ENCODE results near the gene UMODL1. TPM values are rescaled to one million over a fixed set of nuclear protein-coding genes. Genes with fewer than 3 reads are reported as not detected.
A peak's percentile ranks its signal among the peaks of the same experiment; 100 is the strongest.
"Not testable (repeated sequence)": the region's sequence is repeated elsewhere in the genome, so short reads cannot be mapped to it uniquely, and the experiment has no call there.

The UMODL1 gene
- total RNA-seq, 2 donors from 2014 or later: not detected

DNA sequence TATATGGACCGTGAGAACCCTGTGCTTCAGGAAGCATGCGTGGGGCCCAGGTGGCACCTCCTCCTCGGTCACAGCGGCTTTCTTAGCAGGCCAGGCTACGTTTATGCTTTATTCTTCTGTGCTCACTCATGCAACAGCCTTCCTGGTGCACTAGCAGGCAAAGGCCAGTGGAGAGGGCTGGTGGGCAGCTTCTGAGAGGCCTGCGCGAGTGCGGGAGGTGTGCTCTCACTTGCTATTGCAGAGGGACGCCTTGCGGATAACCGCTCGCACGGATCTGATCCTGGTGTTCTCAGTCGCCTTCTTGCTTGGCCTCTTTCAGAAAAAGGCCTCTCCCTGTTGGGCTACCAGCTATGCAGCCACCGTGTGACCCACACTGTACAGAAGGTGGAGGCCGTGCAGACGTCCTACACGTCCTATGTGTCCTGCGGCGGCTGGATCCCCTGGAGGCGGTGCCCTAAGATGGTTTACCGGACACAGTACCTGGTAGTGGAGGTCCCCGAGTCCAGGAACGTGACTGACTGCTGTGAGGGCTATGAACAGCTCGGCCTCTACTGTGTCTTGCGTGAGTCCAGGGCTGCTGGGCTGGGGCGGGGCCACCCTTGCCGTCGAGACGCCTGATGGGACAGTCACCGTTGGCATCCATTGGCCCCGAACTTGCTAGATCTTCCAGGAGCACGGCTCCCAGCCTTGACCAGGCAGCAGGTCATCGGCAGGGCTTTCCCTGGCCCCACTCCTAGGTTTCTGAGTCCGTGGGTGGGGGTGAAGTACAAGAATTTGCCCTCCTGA is 4.8 kb downstream of the UMODL1 start:
- DNase-seq (no peak), ATAC-seq (no peak)
- intact Hi-C loops (cut with DNase I): no loop called here

DNA sequence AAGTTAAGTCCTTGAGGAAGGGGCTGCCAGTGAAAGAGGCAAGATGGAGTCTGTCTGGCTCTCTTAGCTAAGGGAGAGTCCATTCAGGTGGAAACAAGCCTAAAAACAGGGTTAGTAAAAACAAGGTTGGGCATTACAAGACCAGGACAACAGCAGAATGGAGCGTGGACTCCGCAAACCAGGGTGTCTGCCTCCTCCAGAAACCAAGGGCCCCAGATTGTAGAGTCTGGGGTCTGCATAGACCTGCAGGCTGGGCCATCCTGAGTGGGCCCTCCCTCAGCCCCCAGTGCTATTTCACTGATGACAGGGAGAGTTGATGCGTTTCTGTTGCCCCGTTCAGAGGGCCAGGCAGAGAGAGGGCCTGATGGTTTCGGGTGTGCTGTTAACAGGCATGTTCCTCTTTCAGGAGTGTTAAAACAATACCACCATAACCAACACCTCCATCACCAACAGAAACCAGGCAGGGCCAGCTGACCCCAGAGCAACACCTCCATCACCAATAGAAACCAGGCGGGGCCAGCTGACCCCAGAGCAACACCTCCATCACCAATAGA is 6.6 kb downstream of the UMODL1 start:
- DNase-seq; intact Hi-C loops (cut with DNase I); ATAC-seq: not testable (repeated sequence)

DNA sequence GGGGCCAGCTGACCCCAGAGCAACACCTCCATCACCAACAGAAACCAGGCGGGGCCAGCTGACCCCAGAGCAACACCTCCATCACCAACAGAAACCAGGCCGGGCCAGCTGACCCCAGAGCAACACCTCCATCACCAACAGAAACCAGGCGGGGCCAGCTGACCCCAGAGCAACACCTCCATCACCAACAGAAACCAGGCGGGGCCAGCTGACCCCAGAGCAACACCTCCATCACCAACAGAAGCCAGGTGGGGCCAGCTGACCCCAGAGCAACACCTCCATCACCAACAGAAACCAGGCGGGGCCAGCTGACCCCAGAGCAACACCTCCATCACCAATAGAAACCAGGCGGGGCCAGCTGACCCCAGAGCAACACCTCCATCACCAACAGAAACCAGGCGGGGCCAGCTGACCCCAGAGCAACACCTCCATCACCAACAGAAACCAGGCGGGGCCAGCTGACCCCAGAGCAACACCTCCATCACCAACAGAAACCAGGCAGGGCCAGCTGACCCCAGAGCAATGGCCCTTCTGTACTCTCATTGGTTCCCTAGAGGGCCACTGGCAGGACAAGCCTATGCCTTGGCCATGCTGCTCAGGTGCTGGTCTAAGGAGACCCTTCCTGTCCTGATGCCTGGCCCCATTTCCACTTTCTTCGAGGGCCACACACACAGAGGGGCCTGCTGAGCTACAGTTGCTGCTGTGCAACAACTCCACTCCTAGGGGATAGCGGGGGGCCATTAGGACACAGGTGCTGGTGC is 7.3 kb downstream of the UMODL1 start:
- ATAC-seq; intact Hi-C loops (cut with DNase I); DNase-seq: not testable (repeated sequence)

DNA sequence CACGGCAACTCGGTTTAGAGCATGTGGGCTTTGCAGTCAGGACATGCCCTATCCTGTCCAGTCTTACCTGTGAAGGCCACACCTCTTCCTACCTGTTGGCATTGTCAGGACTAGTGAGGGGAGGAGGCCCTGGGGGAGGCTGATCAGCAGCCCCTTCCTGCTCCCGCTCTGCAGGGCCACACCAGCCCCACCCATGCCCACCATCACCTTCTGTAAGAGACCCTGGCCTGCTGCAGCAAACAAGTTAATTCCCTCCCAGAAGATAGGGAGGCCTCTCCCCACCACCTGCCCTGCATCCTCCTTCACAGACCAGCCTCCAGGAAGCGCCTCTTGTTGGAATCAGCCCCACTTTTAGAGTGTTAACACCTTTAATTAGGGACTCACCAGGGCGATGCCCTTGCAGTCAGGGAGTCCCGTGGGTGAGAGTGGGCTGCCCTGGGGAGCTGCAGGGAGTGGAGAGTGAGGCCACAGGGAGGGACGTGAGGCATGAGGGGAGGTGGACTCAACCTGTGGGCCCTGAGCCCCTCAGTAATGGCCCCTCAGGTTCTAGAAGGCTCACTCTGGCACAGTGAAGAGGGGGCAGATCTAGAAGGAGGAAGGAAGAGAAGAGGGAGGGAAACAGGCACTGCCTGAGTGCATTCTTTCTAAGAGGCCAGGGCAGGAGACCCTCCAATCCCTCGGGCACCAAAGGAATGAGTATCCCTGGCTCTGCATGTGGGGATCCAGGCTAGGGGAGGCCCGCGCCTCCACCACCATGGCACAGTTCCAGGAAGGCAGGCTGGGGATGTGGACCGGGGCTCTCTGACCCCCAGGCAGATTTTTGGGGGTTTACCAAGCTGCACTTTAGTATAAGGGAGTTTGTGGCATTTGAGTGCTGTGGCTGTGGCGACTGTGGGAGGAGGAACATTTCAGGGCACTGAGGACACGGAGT is 8.2 kb downstream of the UMODL1 start:
- DNase-seq (no peak), ATAC-seq (no peak)
- intact Hi-C loops (cut with DNase I): no loop called here

DNA sequence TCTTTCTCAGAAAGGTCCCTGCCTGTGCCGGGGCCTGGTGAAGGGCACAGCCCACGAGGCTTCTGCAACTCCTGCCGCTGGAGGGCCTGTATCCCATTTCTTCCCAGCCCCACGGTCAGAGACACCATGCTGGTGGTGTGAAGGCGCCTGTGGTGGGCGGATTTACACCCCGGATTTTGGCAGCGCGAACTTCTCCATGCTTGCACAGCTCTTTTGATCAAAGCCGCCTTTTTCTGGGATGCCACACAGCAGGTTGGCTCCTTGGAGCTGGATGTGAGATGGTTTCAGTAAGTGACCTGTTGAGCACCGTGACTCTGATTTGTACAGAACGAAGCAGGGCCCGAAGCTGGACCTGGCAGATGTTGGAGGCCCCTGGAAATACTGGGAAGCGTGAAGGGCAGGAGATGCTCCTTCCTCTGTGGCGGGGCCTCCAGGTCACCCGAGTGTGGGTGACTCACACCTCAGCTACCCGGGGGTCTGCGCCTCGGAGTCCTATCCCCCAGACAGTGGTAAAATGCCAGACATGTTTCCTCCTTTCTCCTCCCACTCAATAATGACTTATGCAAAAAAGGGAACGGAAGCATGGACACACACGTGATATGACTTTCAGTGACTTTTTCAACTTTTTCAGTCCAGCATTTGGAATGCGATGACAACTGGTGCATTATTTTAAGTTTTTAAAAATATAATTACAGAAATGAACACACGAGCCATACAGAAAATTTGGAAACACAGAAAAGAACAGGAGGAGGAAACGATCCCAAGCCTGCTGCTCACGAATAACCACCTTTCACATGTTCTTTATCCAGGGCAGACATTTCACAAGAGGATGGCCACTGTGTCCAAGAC is 9.0 kb downstream of the UMODL1 start:
- intact Hi-C loops (cut with DNase I): no loop called here
- DNase-seq: no peak
- ATAC-seq: peak; percentile 3 to 11

DNA sequence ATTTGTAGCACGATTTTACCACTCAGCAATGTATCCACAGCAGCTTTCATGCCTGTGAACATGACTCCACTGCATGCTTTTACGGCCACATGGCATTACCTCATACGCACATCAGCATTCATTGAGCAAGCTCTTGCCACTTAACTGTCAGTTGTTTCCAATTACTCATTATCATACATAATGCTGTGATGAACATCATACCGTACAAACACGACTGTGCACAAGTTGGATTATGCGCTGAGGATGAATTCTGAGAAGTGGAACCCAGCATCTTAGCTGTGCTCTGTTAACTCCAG is 9.6 kb downstream of the UMODL1 start:
- intact Hi-C loops (cut with DNase I): no loop called here
- ATAC-seq (peak; percentile 22 to 77), DNase-seq (no peak)

DNA sequence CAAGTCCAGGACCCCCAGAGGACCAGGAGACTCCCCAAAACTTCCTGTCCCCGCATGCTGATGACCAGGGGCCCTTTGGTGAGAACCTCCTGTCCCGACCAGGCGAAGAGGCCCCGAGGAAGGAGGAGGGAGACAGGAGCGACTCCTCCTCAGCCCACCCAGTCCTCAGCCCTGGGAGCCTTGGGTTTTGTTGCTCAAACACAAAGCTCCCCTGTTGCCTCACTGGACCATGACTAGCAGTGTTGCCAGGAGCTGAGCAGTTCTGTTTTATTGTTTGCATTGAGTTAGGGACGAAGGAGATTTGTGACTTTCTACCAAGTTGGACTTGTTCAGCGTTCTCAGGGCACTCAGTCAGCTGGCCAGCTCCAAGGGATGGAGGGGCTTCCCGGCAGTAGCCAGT is 10.0 kb downstream of the UMODL1 start:
- ATAC-seq: peak in 1 of 2 donors; percentile 68
- no peak for DNase-seq
- intact Hi-C loops (cut with DNase I): no loop called here

DNA sequence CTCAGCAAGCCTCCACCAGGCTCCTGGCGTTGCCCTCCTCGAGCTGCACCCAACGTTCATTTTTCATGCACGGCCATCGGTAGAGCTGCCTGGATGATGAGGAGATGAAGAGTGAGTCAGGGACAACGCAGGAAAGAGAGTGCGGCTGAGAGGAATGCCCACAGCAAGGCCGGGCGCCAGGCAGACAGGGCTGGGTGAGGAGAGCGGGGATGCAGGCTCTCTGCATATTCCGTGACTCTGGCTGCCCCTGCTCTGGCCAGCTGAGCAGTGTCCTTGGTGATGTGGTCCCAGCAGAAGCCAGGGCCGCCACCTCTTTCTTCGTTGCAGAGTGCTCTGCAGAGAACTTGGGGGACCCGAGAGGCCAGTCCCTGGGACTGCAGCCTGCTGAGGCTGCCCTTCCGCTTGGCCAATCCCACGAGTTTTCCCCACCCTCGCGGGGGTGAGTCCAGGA is 10.8 kb downstream of the UMODL1 start:
- ATAC-seq (peak in 1 of 2 donors; percentile 14), DNase-seq (no peak)
- intact Hi-C loops (cut with DNase I): no loop called here

DNA sequence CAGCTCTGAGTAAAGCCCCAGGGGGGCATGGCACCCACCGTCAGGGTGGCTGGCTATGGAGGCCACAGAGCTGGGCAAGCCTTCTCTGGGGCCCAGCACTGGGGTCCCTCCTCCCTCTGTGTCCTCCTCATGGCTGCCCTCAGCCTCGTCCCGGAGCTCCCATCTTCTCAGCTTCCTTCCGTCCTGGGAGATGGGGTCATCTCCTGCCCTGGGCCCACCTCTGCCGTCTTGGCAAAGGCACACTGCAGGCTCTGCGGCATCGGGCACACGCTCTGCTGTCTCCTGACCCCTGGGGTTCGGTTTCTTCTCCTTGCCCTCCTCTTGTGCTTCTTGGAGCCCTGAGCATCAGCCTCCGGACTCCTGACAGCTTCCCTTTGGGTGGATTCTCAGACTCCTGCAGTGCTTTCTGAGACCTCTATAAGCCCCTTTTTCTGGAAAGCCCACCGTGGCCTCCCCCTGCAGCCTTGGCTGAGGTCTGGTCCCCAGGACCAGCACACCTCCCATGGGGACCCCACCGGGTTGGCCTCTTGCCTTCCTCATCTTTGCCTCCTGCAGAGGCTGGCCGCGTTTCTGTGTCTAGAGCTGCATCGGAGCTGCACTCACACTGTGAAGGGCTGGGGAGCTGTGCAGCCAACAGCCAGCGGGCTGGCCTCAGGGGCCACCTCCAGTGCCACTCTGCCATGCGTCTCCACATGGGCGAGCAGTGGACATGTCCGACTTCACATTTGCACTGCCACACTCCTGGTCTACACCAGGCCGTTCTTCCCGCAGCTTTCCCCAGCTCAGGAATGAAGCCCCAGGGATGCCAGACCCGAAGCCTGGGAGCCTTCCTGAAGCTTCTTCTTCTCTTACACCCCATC is 11.6 kb downstream of the UMODL1 start:
- DNase-seq: no peak
- intact Hi-C loops (cut with DNase I): no loop called here

DNA sequence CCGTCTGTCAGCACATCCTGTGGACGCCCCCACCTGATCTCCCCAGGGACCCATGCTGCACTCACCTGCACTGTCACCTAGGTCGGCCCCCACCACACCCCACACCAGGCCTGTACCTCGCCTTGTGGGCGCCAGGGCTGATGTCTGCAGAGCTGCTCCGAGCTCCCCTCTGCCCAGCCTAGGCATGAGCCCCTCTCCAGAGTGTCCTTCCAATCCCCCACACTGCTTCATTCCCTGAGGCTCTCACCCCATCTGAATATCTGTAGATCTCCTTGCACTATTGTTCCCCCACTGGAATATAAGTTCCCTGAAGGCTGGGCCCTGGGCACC is 12.2 kb downstream of the UMODL1 start:
- ATAC-seq (no peak), DNase-seq (no peak)
- intact Hi-C loops (cut with DNase I): no loop called here

More for the DNA sequence above, 11.6 kb downstream of the UMODL1 start:
- no peak for ATAC-seq

DNA sequence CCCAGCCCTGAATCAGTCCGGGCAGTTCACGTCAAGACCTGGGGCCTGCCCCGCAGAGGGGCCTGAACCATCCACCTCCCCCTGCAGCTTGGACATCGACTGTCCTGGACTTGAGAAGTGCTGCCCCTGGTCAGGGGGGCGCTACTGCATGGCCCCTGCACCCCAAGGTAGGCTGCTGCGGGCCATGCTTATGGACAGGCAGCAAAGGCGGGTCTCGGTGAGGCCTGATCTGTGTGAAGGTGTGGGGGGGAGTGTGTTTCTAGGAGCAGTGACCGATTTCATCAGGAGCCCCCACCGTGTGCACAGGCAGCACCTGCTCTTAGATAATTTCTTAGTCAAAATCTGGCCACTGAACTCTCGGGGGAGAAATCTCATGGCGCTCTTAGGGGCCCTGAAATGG is 13.0 kb downstream of the UMODL1 start:
- intact Hi-C loops (cut with DNase I): no loop called here
- no peak for DNase-seq
- ATAC-seq: no peak

DNA sequence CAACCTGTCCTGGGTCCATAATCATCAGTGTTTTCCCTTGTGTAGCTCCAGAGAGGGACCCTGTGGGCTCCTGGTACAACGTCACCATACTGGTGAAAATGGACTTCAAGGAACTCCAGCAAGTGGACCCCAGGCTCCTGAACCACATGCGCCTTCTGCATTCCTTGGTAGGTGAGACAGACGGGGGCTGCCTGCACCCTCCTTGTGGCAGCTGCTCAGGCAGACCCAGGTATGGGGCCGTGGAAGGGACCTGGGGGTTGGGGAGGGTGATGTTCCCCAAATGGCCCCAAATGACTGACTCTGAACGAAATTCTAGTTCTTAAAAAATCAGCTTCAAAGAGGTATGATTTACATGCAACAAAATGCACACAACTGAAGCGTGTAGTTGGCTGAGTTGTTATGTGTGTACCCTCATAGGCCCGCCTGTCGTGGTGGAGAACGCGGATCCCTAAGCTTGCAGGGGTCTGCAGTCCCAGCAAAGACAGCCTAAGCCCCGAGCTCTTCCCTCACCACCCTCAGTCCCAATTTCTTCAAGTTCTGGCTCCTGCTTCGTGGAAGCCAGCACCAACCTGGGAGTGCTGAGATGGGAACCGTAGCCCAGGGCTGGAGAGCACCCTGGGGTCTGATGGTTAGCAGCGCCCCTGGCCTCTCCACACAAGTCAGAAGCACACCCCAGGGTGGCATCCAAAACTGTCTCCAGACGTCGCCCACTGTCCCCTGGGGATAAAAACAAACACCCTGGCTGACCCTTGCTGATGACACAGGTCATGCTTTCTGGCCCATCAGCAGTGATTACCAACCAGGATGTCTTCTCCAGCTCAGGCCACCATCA is 14.3 kb downstream of the UMODL1 start:
- intact Hi-C loops (cut with DNase I): no loop called here
- DNase-seq (no peak), ATAC-seq (no peak)

DNA sequence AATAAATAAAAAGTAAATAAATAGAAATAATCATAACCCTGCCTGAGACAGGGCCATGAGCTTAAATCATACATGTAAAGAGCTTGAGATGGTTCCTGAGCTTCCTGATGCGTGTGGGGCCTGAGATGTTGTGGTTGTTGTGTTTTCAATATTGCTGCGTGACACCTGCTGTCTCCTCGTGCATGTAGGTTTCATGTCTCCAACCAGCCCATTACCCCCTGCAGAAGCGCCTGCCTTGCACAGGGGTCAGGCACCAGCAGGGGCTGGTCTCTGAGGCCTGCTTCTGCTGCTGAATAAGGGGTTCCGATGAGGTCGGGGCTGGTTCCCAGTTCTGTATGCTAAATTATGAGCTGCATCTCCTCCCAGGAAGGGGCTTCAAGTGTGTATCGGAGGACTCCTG is 15.9 kb downstream of the UMODL1 start:
- intact Hi-C loops (cut with DNase I): no loop called here
- ATAC-seq (no peak), DNase-seq (no peak)

DNA sequence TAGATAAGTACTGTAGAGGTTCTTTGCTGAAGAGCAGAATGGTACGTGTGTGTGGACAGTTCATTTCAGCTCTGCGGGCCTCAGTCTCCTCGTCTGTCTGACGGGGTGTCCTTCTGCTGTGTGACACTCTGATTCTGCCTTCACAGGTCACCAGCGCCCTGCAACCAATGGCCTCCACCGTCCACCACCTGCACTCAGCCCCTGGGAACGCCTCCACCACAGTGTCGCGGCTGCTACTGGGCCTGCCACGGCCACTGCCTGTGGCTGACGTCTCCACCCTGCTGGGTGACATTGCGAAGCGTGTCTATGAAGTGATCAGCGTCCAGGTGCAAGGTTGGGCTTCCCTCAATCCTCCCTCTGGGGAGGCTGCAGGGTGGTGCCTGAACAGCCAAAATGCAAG is 17.0 kb downstream of the UMODL1 start:
- intact Hi-C loops (cut with DNase I): no loop called here
- no peak for DNase-seq

DNA sequence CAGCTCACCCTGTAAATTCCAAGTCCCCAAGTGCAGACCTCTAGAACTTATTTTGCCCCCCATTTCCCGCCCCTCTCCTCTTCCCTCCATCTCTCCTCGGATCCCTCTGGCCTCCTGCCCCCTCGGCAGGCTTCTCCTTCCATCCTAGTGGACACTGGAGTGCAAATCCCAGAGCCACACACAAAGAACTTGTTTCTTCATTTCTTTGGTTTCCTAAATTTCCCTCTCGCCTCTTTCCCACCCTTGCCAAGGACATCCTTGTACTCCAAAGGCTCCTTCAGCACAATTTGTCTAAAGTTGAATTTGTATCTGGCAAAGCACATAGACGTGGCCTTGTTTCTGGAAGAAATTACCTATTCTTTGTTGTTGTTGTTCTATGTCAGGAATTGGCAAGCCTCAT is 17.5 kb downstream of the UMODL1 start:
- DNase-seq (no peak), ATAC-seq (peak in 1 of 2 donors; percentile 58)
- intact Hi-C loops (cut with DNase I): no loop called here

More for the DNA sequence above, 17.0 kb downstream of the UMODL1 start:
- ATAC-seq: no peak

DNA sequence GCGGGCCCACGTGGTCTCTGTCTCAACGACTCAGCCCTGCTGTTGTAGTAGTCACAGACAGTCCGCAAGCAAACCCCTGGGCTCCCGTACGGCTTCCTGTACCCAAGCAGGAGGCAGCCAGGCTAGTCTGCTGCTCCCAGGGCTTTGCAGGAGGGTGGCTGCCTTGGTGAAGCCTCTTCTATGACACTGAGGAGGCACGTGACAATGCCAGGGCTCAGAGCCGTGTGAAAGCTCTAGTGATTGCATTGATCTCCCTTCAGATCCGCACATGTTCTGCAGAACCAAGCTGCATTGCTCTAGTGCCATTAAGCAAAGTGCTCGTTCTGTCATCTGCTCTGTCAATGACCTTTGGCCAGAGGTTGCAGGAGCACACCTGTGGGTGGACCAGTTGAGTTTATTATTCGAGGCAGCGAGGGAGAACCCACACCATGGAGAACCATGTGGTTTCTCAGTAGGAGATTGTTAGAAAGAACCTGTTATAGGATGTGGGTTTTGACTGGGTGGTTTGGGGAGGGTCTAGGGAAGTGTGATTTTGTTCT is 18.0 kb downstream of the UMODL1 start:
- DNase-seq (no peak), ATAC-seq (peak in 1 of 2 donors; percentile 36)
- intact Hi-C loops (cut with DNase I): no loop called here
